HFFc6 (cell line): ENCODE measurements around the gene POLR3G. TPM values are rescaled to one million over a fixed set of nuclear protein-coding genes. Genes with fewer than 3 reads are reported as not detected.

Experiments used
- DNase-seq: peaks from one replicate; pipeline ENCODE4 v3.0.0-alpha.2; 2018
- H3K27ac Mint-ChIP-seq: 2 replicates; pipeline ENCODE4 v1.8.0; 2020; ENCODE audit warnings: mild to moderate bottlenecking, mixed read lengths
- H3K27me3 Mint-ChIP-seq: 2 replicates; pipeline ENCODE4 v1.8.0; 2021; ENCODE audit warnings: mild to moderate bottlenecking, moderate library complexity, mixed read lengths; ENCODE audit not compliant: insufficient read depth
- H3K36me3 Mint-ChIP-seq: 2 replicates; pipeline ENCODE4 v1.8.0; 2021; ENCODE audit warnings: low read depth, mixed read lengths
- H3K4me1 Mint-ChIP-seq: 2 replicates; pipeline ENCODE4 v1.8.0; 2020; ENCODE audit warnings: low read depth, mixed read lengths
- H3K4me3 Mint-ChIP-seq: 2 replicates; pipeline ENCODE4 v1.8.0; 2020; ENCODE audit warnings: mild to moderate bottlenecking, moderate library complexity, mixed read lengths
- H3K9me3 Mint-ChIP-seq: 2 replicates; pipeline ENCODE4 v1.8.0; 2020; ENCODE audit warnings: mild to moderate bottlenecking, mixed read lengths
- CTCF ChIP-seq: fragments of 200-600 bp; sonication (generic); IDR thresholded peaks from 2 replicates; pipeline ENCODE4 v1.5.0; 2021; ENCODE audit warnings: antibody characterized with exemption, mild to moderate bottlenecking
- total RNA-seq, 6 experiments: library from RNA; stranded (reverse); fragmentation: NEBNext Ultra II Directional; extraction: Animal tissue kit (Norgen Biotek cat#: 25700); gene quantifications; 2 replicates in 1 of 6; 3 replicates in 5 of 6; pipeline ENCODE4 v1.2.3, GENCODE V29; 2021

Gene POLR3G
- total RNA-seq, 6 experiments from 2014 or later = 6.7 to 17.0 (median 15.3) TPM

GRCh38 chr5:90483206-90483605 is 8.5 kb downstream of the POLR3G start:
- peaks cover 41% of the 10 kb centered on the region for H3K4me1 Mint-ChIP-seq
- H3K27me3 Mint-ChIP-seq = no peaks in the 10 kb centered on the region
- TF ChIP-seq CTCF = no peak
- no peak for DNase-seq
- H3K27ac Mint-ChIP-seq = no peak overlapping the region; the same call in 1 of the 2 replicates
- H3K4me3 Mint-ChIP-seq = no peak overlapping the region
- H3K9me3 Mint-ChIP-seq = no peaks in the 10 kb centered on the region
- H3K36me3 Mint-ChIP-seq = peaks cover 14% of the 10 kb centered on the region

- no peak for TF ChIP-seq CTCF
- no peak overlapping the region for H3K27ac Mint-ChIP-seq
- no peak for DNase-seq
Measured at GRCh38 chr5:90484540-90484939, 9.9 kb downstream of the POLR3G start.

GRCh38 chr5:90488791-90489190 is 14.1 kb downstream of the POLR3G start:
- Mint-ChIP-seq H3K27me3 (no peaks in the 10 kb centered on the region), H3K4me3 (peak overlapping the region; percentile 63), H3K9me3 (no peaks in the 10 kb centered on the region), H3K27ac (peak overlapping the region; percentile 80), H3K36me3 (peaks cover 8% of the 10 kb centered on the region), H3K4me1 (peaks cover 29% of the 10 kb centered on the region)
- no peak for TF ChIP-seq CTCF
- DNase-seq = peak; percentile 71

More at GRCh38 chr5:90484540-90484939, 9.9 kb downstream of the POLR3G start:
- peaks cover 14% of the 10 kb centered on the region for H3K36me3 Mint-ChIP-seq
- no peaks in the 10 kb centered on the region for H3K9me3 Mint-ChIP-seq
- H3K4me1 Mint-ChIP-seq = peaks cover 48% of the 10 kb centered on the region
- H3K4me3 Mint-ChIP-seq = no peak overlapping the region
- H3K27me3 Mint-ChIP-seq = no peaks in the 10 kb centered on the region

- no peaks in the 10 kb centered on the region for H3K9me3 Mint-ChIP-seq
- no peak overlapping the region for H3K4me3 Mint-ChIP-seq
- no peak overlapping the region for H3K27ac Mint-ChIP-seq
- H3K27me3 Mint-ChIP-seq = no peaks in the 10 kb centered on the region
- H3K36me3 Mint-ChIP-seq = peaks cover 18% of the 10 kb centered on the region
- no peak for TF ChIP-seq CTCF
- peaks cover 4% of the 10 kb centered on the region for H3K4me1 Mint-ChIP-seq
- DNase-seq = no peak
Measured at GRCh38 chr5:90494043-90494442, 19.4 kb downstream of the POLR3G start.

- Mint-ChIP-seq H3K27me3 (no peaks in the 10 kb centered on the region), H3K36me3 (peaks cover 18% of the 10 kb centered on the region), H3K27ac (no peak overlapping the region)
Measured at GRCh38 chr5:90495146-90495545, 20.5 kb downstream of the POLR3G start.

More at GRCh38 chr5:90495146-90495545, 20.5 kb downstream of the POLR3G start:
- no peaks in the 10 kb centered on the region for H3K9me3 Mint-ChIP-seq
- TF ChIP-seq CTCF = no peak
- H3K4me3 Mint-ChIP-seq = no peak overlapping the region
- H3K4me1 Mint-ChIP-seq = no peaks in the 10 kb centered on the region
- DNase-seq = no peak
